Vagina (tissue), 2 donors: ENCODE data around the gene TANGO6.

Source experiments
- CTCF ChIP-seq, 3 experiments: fragments of 450-650 bp in 2 of 3; fragments of 200-600 bp in 1 of 3; sonication (generic) in 1 of 3; IDR thresholded peaks; one replicate each; pipeline ENCODE4 v1.5.1; 2017 to 2019; ENCODE audit warnings: antibody characterized with exemption in 3 of 3, mild to moderate bottlenecking in 2 of 3, moderate library complexity in 2 of 3
- POLR2AphosphoS5 ChIP-seq, 2 donors: sonication (generic); formaldehyde crosslinking; IDR thresholded peaks; one replicate each; pipeline ENCODE4 v1.9.0; 2017; ENCODE audit warnings: antibody characterized with exemption in 2 of 2, mild to moderate bottlenecking in 2 of 2, low read depth in 1 of 2; ENCODE audit not compliant: insufficient read depth in 1 of 2

DNA sequence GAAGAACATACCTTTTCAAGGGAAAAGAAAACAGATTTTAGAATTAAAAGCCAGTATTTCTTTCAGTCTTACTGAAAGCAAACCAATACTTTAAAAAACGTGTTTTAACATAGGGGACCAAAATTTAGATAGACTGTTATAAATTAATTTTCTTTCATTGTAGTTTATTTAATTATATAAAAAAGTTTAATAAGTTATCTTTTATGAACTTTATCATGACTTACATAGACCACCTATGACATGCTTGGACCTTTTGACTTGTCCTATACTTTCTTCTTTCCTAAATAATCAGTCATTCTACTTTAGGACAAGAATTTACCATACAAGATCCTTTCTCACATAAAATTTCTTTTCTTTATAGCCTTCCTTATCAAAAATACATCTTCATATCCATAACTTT is 160.2 kb downstream of the TANGO6 start:
- TF ChIP-seq CTCF (IDR thresholded peaks at IDR 0.05), result no peak
- TF ChIP-seq POLR2AphosphoS5 (IDR thresholded peaks at IDR 0.05; ENCODE audit: insufficient read depth in 1 of 2, low read depth in 1 of 2), result no peak
